ENCODE data around the gene DHRS1. TPM values are rescaled to one million over a fixed set of nuclear protein-coding genes. Genes with fewer than 3 reads are reported as not detected.

Gene DHRS1
- total and polyA plus RNA-seq, 3 donors from 2014 or later = 19.2 to 24.6 (median 22.5) TPM

DNA sequence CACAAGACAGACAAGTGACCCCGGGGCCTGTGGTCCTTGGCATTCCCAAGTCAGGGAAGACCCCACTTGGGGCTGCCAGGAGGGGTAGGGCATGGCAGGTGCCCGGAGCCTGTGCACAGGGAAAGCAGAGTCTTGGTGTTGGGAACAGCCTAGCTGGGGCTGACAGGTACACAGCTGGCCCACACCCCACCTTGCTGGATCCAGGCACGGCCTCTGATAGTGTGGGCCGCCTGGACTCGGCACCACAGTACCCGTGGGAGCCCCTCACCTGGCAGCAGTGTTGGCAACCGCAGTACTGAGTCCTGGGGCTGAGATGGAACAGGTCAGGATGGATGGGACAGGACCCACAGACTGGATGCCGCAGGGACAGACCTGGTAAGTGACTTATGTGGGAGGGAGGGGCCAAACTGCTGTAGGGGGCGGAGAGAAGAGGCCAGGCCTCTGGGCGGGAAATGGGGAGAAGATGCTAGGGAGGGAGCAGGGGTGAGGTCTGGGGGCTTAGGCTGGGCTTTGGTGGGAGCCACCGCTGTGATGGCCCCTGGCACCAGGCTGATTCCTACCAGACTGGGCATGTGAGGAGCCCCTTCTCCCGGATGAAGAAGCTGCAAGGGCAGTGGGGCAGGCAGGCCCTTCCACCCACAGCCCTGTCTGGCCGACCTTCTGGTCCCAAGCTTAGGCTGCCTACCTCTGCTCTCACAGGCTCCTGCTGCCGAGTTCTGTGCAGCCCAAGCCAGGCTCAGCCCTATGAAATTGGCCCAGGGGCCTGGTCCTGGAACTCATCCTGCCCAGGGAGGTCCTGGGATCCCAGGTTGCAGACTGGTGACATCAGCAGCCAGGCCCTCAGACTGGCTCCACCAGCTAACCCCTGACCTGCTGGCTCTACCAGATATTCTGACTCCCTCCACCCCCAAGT lies 36.5 kb downstream of the DHRS1 start, which contains the start of gene TGM1:
Gene TGM1, minus strand, starts transcription at position 357 of the 913 bp plus-strand sequence. CDS start 825 bp downstream, outside the sequence.
- no peak within 1 kb of the TSS for H3K4me3 ChIP-seq
- no peak for DNase-seq
- no peaks in the 10 kb centered on the region for H3K27me3 ChIP-seq
- 88 to 89% methylated on average over 13 to 14 of the region's 14 CpGs for WGBS, 2 donors
- H3K36me3 ChIP-seq (ENCODE audit: low read depth, missing control alignments) = no peaks in the 10 kb centered on the region
- H3K4me1 ChIP-seq = no peaks in the 10 kb centered on the region
- TF ChIP-seq CTCF (IDR thresholded peaks at IDR 0.05) (no peak), POLR2A (IDR thresholded peaks at IDR 0.05) (no peak)
- H3K27ac ChIP-seq = no peak within 1 kb of the TSS
- intact Hi-C loops (cut with DNase I; ENCODE audit: low total_unique reads) = no loop called here
- H3K9me3 ChIP-seq = no peaks in the 10 kb centered on the region

GRCh38 chr14:24261969-24262327 lies 37.6 kb downstream of the DHRS1 start:
- H3K27ac ChIP-seq = no peak overlapping the region
- H3K4me1 ChIP-seq = no peaks in the 10 kb centered on the region
- H3K36me3 ChIP-seq (ENCODE audit: low read depth, missing control alignments) = no peaks in the 10 kb centered on the region
- WGBS, 2 donors = 88 to 94% methylated on average over 7 to 19 of the region's 19 CpGs
- no peaks in the 10 kb centered on the region for H3K27me3 ChIP-seq
- DNase-seq = no peak
- TF ChIP-seq CTCF (IDR thresholded peaks at IDR 0.05) = no peak
- no peak for TF ChIP-seq POLR2A (IDR thresholded peaks at IDR 0.05)
- H3K4me3 ChIP-seq = no peak overlapping the region
- H3K9me3 ChIP-seq = no peaks in the 10 kb centered on the region
- intact Hi-C loops (cut with DNase I; ENCODE audit: low total_unique reads) = no loop called here

DNA sequence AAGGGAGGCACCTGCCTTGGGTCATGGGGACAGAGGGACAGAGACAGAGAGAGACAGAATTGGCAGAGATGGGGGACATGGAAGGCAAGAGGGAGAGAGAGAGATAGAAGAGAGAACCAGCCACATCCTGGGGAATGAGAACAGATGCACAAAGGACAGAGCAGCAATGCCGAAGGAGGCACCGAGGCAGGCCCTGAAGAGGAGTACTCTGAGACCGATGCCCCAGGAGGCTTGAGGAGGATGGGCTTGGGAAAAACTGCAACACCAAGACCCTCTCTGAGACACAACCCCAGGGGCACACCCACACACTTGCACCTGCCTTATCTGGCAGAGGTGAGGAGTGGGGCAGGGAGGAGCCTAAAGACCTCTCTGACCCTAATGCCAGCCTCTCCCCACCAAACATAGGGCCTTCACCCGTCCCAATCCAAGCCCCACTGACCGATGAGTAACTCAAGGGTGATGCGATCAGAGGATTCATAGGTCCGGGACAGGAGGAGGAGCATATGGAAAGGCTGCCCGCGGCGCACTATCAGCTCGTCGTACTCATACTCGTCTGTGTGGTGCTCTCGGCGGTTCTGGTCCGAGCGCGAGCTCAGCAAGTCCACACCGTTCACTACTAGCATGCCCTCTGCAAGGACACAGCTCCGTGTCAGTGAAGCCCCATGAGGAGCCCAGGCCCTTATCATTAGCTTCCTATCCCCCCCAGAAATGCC lies 38.2 kb downstream of the DHRS1 start:
- intact Hi-C loops (cut with DNase I; ENCODE audit: low total_unique reads) = no loop called here
- H3K9me3 ChIP-seq = no peaks in the 10 kb centered on the region
- H3K36me3 ChIP-seq (ENCODE audit: low read depth, missing control alignments) = no peaks in the 10 kb centered on the region
- no peaks in the 10 kb centered on the region for H3K4me1 ChIP-seq
- no peak for DNase-seq
- no peak overlapping the region for H3K4me3 ChIP-seq
- H3K27me3 ChIP-seq = no peaks in the 10 kb centered on the region
- no peak for TF ChIP-seq CTCF (IDR thresholded peaks at IDR 0.05)
- TF ChIP-seq POLR2A (IDR thresholded peaks at IDR 0.05) = no peak
- WGBS, 2 donors = 93 to 96% methylated on average over 20 of the region's 20 CpGs
- H3K27ac ChIP-seq = no peak overlapping the region

DNA sequence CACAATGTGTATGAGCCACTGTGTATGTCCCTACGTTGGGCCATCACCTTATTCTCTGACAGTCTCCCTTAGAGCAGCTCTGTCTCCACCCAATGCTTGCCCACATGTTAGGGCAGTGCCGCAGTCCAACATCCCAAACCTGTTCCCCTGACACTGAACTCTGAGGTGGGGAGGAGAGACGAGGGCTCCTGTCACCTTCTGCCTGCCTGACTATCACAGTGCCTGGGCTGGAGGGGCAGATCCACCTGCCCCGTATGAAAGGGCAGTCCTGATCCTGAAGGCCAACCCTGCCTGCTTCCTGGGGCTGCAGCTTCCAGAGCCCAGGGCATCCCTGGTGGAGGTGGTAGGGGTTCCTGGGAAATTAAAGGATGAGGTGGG lies 38.8 kb downstream of the DHRS1 start:
- TF ChIP-seq POLR2A (IDR thresholded peaks at IDR 0.05) = no peak
- TF ChIP-seq CTCF (IDR thresholded peaks at IDR 0.05) = no peak
- H3K4me1 ChIP-seq = no peaks in the 10 kb centered on the region
- WGBS, 2 donors = 76 to 94% methylated on average over 3 to 4 of the region's 4 CpGs
- no peak overlapping the region for H3K4me3 ChIP-seq
- H3K36me3 ChIP-seq (ENCODE audit: low read depth, missing control alignments) = no peaks in the 10 kb centered on the region
- H3K9me3 ChIP-seq = no peaks in the 10 kb centered on the region
- H3K27ac ChIP-seq = no peak overlapping the region
- intact Hi-C loops (cut with DNase I; ENCODE audit: low total_unique reads) = no loop called here
- no peaks in the 10 kb centered on the region for H3K27me3 ChIP-seq
- no peak for DNase-seq

All from testis (tissue), 3 donors.